ENCODE data around the gene ST6GALNAC1. TPM values are rescaled to one million over a fixed set of nuclear protein-coding genes. Genes with fewer than 3 reads are reported as not detected.

The ST6GALNAC1 gene
- total and polyA plus RNA-seq, 4 experiments from 2014 or later, result 12.7 to 45.8 (median 14.4) TPM

DNA sequence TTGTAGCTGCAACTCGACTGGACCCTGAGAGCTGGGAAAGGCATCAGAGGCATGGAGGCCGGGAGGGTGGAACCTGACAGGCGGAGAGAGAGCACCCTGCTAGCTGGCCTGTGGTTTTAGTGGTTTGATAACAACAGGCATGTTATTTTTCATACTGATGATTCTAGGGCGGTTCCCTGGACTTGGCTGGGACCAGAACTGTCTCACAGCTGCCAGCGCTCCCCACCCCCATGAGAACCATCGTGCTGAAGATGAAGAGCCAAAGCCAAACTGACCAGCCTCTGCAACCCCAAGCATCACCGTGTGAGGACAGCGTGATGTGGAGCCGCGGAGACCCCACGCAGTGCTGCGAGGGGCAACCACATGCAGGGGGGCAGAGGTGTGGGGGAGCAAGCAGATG, 38.7 kb upstream of the ST6GALNAC1 start:
- Histone ChIP-seq H3K27me3 (ENCODE audit: insufficient read depth, low read length) (no peaks in the 10 kb centered on the region), H3K9me3 (ENCODE audit: control insufficient read depth in 1 of 2, low read length in 2 of 2) (no peaks in the 10 kb centered on the region), H3K4me1 (ENCODE audit: insufficient read depth, low read length) (peaks cover 46% of the 10 kb centered on the region), H3K36me3 (ENCODE audit: insufficient read depth, low read length) (no peaks in the 10 kb centered on the region), H3K27ac (ENCODE audit: low read depth, low read length) (no peak overlapping the region), H3K4me3 (ENCODE audit: low read length in 2 of 2) (no peak overlapping the region)
- DNase-seq, result no peak
- H3K27me3 Mint-ChIP-seq, result peaks cover 0 to 3% of the 10 kb centered on the region in 2 donors
- intact Hi-C loops (cut with micrococcal nuclease), result loop anchor here (5.0 kb wide), 1 partner anchor 40 kb away; the partner anchor contains the start of gene ST6GALNAC1
- no peaks in the 10 kb centered on the region for H3K9me3 Mint-ChIP-seq
- ChIA-PET CTCF (ENCODE audit: partially characterized antibody) (interaction anchor here (1.0 to 5.2 kb wide), 31 partner anchors 9 to 229 kb away, joined by 3 to 78 read pairs (median 8); partner anchors contain the start of genes ST6GALNAC1 and UBE2O), POLR2A (ENCODE audit: partially characterized antibody) (interaction anchor here (0.9 to 2.5 kb wide), 10 partner anchors 10 to 159 kb away, joined by 3 to 25 read pairs (median 6); partner anchors contain the start of gene ST6GALNAC2)
- H3K36me3 Mint-ChIP-seq, result no peaks in the 10 kb centered on the region
- H3K4me1 Mint-ChIP-seq, result peaks cover 8 to 16% (median 14%) of the 10 kb centered on the region in 4 donors
- peak overlapping the region in 3 of 7 donors; percentile 79 to 90 (median 86) for H3K27ac Mint-ChIP-seq
- H3K4me3 Mint-ChIP-seq, result peak overlapping the region in 6 of 8 donors; percentile 8 to 68 (median 54)

DNA sequence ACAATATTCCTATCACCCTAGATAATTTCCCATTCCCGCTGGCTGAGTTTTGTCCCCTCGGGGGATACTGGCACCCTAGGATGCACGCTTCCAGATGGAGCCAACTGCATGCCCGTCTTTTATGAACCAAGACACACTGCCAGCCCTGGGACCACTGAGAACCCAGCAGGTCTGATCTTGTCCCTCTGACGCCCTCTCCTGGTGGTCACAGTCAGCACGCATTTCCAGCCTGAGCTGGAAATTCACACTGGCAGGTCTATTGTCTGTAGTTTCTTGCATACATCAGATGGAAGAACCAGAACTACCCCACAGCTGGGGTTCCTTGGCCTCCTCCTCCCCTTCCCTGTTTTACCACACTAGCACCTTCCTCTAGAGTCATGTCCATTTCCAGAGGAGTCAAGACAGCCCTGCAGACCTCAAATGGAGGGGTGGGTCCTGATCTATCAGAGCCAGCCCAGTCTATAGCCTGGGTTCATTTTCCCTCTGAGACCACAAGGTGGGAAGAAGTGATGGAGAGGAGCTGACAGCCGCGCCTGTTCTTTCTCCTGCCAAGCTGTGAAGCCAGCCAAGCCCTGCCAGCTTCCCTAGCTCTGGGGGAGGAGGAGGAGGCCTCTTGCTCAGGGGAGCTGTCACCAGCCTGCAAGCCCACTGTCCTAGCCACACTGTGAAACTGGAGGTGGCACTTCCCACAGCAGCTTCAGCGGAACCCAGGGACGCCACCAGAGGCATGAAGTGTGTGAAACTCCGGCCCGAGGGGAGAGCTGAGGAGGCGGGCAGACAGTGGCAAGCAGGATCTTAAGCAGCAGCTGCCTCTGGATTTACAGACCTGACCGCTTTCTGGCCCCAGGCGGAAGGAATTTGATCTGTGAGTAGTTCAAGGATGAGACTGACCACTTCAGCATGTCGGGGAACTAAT, 37.9 kb upstream of the ST6GALNAC1 start:
- Mint-ChIP-seq H3K9me3 (no peaks in the 10 kb centered on the region), H3K27me3 (peaks cover 0 to 3% of the 10 kb centered on the region in 2 donors), H3K27ac (peak overlapping the region in 6 of 7 donors; percentile 30 to 90 (median 74)), H3K36me3 (no peaks in the 10 kb centered on the region), H3K4me1 (peaks cover 8 to 16% (median 14%) of the 10 kb centered on the region in 4 donors), H3K4me3 (peak overlapping the region in 4 of 8 donors; percentile 1 to 37 (median 19))
- no peaks in the 10 kb centered on the region for H3K36me3 ChIP-seq (ENCODE audit: insufficient read depth, low read length)
- ChIA-PET CTCF (ENCODE audit: partially characterized antibody) (interaction anchor here (0.6 to 5.2 kb wide), 48 partner anchors 10 to 229 kb away, joined by 3 to 78 read pairs (median 5); partner anchors contain the start of genes MXRA7, ST6GALNAC1 and UBE2O), POLR2A (ENCODE audit: partially characterized antibody) (interaction anchor here (0.6 to 2.5 kb wide), 15 partner anchors 10 to 180 kb away, joined by 3 to 25 read pairs (median 4); partner anchors contain the start of genes RHBDF2 and ST6GALNAC2)
- no peaks in the 10 kb centered on the region for H3K9me3 ChIP-seq (ENCODE audit: control insufficient read depth in 1 of 2, low read length in 2 of 2)
- DNase-seq, result peak; percentile 67 to 75 (median 73)
- H3K4me3 ChIP-seq (ENCODE audit: low read length in 2 of 2), result no peak overlapping the region
- peaks cover 46% of the 10 kb centered on the region for H3K4me1 ChIP-seq (ENCODE audit: insufficient read depth, low read length)
- no peaks in the 10 kb centered on the region for H3K27me3 ChIP-seq (ENCODE audit: insufficient read depth, low read length)
- H3K27ac ChIP-seq (ENCODE audit: low read depth, low read length), result no peak overlapping the region
- intact Hi-C loops (cut with micrococcal nuclease), result loop anchor here (1.0 to 5.0 kb wide), 4 partner anchors 39 to 158 kb away; partner anchors contain the start of gene ST6GALNAC1

DNA sequence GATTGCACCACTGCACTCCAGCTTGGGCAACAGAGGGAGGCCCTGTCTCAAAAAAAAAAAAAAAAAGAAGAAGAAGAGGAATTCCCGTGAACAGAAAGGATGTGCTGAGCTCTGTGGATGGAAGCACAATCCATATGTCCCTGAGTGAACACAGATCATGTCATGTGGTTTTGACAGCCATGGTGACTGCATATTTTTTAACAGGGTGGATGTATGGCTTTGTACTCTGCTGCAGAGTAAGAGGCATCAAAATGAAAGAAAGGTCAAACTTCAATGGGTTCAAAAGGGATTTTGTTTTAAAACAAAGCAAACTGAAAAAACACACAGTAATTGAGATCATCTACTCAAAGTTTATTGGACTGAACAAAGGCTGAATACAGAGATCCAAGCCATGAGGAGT, 35.7 kb upstream of the ST6GALNAC1 start:
- peak overlapping the region in 4 of 7 donors; percentile 9 to 74 (median 44) for H3K27ac Mint-ChIP-seq
- Histone ChIP-seq H3K36me3 (ENCODE audit: insufficient read depth, low read length) (no peaks in the 10 kb centered on the region), H3K9me3 (ENCODE audit: control insufficient read depth in 1 of 2, low read length in 2 of 2) (no peaks in the 10 kb centered on the region), H3K4me1 (ENCODE audit: insufficient read depth, low read length) (peaks cover 46% of the 10 kb centered on the region), H3K27ac (ENCODE audit: low read depth, low read length) (no peak overlapping the region), H3K4me3 (ENCODE audit: low read length in 2 of 2) (no peak overlapping the region), H3K27me3 (ENCODE audit: insufficient read depth, low read length) (no peaks in the 10 kb centered on the region)
- no peaks in the 10 kb centered on the region for H3K27me3 Mint-ChIP-seq
- H3K4me3 Mint-ChIP-seq, result peak overlapping the region in 1 of 8 donors; percentile 28
- no peaks in the 10 kb centered on the region for H3K9me3 Mint-ChIP-seq
- no peak for DNase-seq
- no peaks in the 10 kb centered on the region for H3K36me3 Mint-ChIP-seq
- H3K4me1 Mint-ChIP-seq, result peaks cover 8 to 16% (median 14%) of the 10 kb centered on the region in 4 donors
- ChIA-PET CTCF (ENCODE audit: partially characterized antibody) (interaction anchor here (0.9 to 3.3 kb wide), 6 partner anchors 17 to 155 kb away, joined by 3 to 20 read pairs (median 8); no protein-coding TSS in a partner anchor), POLR2A (ENCODE audit: partially characterized antibody) (interaction anchor here (1.0 to 1.8 kb wide), 3 partner anchors 35 to 156 kb away, joined by 3 to 7 read pairs (median 3); partner anchors contain the start of gene ST6GALNAC1)
- intact Hi-C loops (cut with micrococcal nuclease), result loop anchor here (10.0 kb wide), 1 partner anchor 224 kb away; the partner anchor contains the start of gene UBE2O

DNA sequence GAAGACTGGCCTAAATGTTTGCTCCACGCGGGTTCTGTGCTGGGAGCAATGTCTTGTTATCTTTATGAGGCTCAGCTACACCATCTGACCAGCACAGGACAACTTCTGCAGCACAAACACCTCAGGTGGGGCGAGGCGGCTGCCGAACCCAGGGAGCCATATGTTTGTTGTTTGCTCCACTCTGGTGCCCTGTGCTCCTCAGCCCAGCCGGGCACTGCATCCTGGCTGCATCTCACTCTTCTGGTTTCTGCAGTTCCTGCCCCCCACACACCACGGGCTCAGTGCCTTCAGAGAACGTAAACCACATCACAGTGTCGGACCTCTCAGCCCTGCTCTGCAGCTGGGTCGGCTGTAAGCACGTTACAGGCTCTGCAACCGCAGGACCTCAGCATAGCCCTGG, 34.8 kb upstream of the ST6GALNAC1 start:
- no peaks in the 10 kb centered on the region for H3K36me3 ChIP-seq (ENCODE audit: insufficient read depth, low read length)
- H3K4me1 Mint-ChIP-seq, result peaks cover 8 to 16% (median 14%) of the 10 kb centered on the region in 4 donors
- H3K27ac Mint-ChIP-seq, result no peak overlapping the region
- no peak overlapping the region for H3K27ac ChIP-seq (ENCODE audit: low read depth, low read length)
- intact Hi-C loops (cut with micrococcal nuclease), result loop anchor here (10.0 kb wide), 1 partner anchor 224 kb away; the partner anchor contains the start of gene UBE2O
- ChIA-PET POLR2A (ENCODE audit: partially characterized antibody) (interaction anchor here (0.8 to 1.8 kb wide), 8 partner anchors 18 to 158 kb away, joined by 3 to 7 read pairs (median 3); partner anchors contain the start of gene ST6GALNAC1), CTCF (ENCODE audit: partially characterized antibody) (interaction anchor here (1.2 to 3.3 kb wide), 5 partner anchors 35 to 155 kb away, joined by 4 to 20 read pairs (median 10); partner anchors contain the start of gene ST6GALNAC1)
- H3K4me1 ChIP-seq (ENCODE audit: insufficient read depth, low read length), result peaks cover 49% of the 10 kb centered on the region
- H3K27me3 Mint-ChIP-seq, result no peaks in the 10 kb centered on the region
- H3K9me3 Mint-ChIP-seq, result no peaks in the 10 kb centered on the region
- H3K4me3 ChIP-seq (ENCODE audit: low read length in 2 of 2), result peak overlapping the region in 1 of 2 donors; percentile 17
- H3K4me3 Mint-ChIP-seq, result no peak overlapping the region
- H3K27me3 ChIP-seq (ENCODE audit: insufficient read depth, low read length), result no peaks in the 10 kb centered on the region
- peak in 3 of 5 donors; percentile 26 to 42 (median 31) for DNase-seq
- no peaks in the 10 kb centered on the region for H3K9me3 ChIP-seq (ENCODE audit: control insufficient read depth in 1 of 2, low read length in 2 of 2)
- no peaks in the 10 kb centered on the region for H3K36me3 Mint-ChIP-seq

DNA sequence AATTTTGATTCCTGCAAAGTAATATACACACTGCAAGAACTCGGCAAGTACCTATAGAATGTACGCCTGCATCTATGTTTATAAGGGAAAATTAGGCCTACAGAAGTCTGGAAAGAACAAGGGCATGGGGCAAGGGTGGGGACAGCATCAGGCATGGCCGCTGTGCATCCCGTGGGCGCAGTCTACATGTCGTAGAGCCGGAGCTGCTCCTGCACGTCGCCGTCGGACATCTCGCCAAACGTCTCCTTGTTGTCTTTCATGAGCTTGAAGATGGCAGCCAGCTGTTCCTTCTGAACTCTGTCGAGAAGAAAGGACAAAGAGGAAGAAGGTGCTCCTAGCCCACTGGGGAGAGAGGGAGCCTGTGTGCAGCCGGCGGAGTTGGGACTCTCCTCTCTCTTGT, 33.8 kb upstream of the ST6GALNAC1 start:
- Histone ChIP-seq H3K27me3 (ENCODE audit: insufficient read depth, low read length) (no peaks in the 10 kb centered on the region), H3K27ac (ENCODE audit: low read depth, low read length) (no peak overlapping the region), H3K9me3 (ENCODE audit: control insufficient read depth in 1 of 2, low read length in 2 of 2) (no peaks in the 10 kb centered on the region), H3K36me3 (ENCODE audit: insufficient read depth, low read length) (no peaks in the 10 kb centered on the region), H3K4me3 (ENCODE audit: low read length in 2 of 2) (no peak overlapping the region), H3K4me1 (ENCODE audit: insufficient read depth, low read length) (peaks cover 51% of the 10 kb centered on the region)
- Mint-ChIP-seq H3K4me1 (peaks cover 11 to 20% (median 17%) of the 10 kb centered on the region in 4 donors), H3K36me3 (no peaks in the 10 kb centered on the region), H3K27me3 (no peaks in the 10 kb centered on the region), H3K4me3 (no peak overlapping the region), H3K27ac (no peak overlapping the region), H3K9me3 (no peaks in the 10 kb centered on the region)
- DNase-seq, result no peak
- intact Hi-C loops (cut with micrococcal nuclease), result loop anchor here (10.0 kb wide), 1 partner anchor 223 kb away; the partner anchor contains the start of gene UBE2O
- ChIA-PET POLR2A (ENCODE audit: partially characterized antibody) (interaction anchor here (0.8 to 1.8 kb wide), 5 partner anchors 17 to 157 kb away, joined by 3 to 7 read pairs (median 4); no protein-coding TSS in a partner anchor), CTCF (ENCODE audit: partially characterized antibody) (interaction anchor here (0.7 to 3.3 kb wide), 8 partner anchors 10 to 154 kb away, joined by 3 to 20 read pairs (median 5); partner anchors contain the start of gene ST6GALNAC1)

DNA sequence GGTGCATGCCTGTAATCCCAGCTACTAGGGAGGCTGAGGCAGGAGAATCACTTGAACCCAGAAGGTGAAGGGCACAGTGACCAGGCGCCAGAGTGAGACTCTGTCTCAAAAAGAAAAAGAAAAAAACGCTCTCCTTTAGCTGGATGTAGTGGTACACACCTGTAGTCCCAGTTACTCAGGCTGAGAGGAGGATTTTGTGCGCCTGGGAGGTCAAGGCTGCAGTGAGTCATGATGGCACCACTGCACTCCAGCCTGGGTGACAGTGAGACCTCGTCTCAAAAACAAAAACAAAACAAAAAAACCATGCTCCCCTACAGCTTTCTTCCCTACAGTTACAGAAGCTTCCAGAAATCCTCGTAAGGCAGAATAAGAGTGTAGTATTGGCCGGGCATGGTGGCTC, 33.1 kb upstream of the ST6GALNAC1 start:
- CTCF ChIA-PET (ENCODE audit: partially characterized antibody), result interaction anchor here (1.3 to 3.3 kb wide), 4 partner anchors 11 to 119 kb away, joined by 3 to 17 read pairs (median 4); no protein-coding TSS in a partner anchor
- H3K27me3 ChIP-seq (ENCODE audit: insufficient read depth, low read length), result no peaks in the 10 kb centered on the region
- no peaks in the 10 kb centered on the region for H3K9me3 Mint-ChIP-seq

More for the DNA sequence above, 33.1 kb upstream of the ST6GALNAC1 start:
- H3K36me3 Mint-ChIP-seq, result peaks cover 0 to 4% of the 10 kb centered on the region in 2 donors
- no peak for DNase-seq
- peaks cover 47% of the 10 kb centered on the region for H3K4me1 ChIP-seq (ENCODE audit: insufficient read depth, low read length)
- H3K4me1 Mint-ChIP-seq, result peaks cover 12 to 21% (median 19%) of the 10 kb centered on the region in 4 donors
- H3K4me3 Mint-ChIP-seq, result no peak overlapping the region
- H3K9me3 ChIP-seq (ENCODE audit: control insufficient read depth in 1 of 2, low read length in 2 of 2), result no peaks in the 10 kb centered on the region
- intact Hi-C loops (cut with micrococcal nuclease), result loop anchor here (10.0 kb wide), 1 partner anchor 222 kb away; the partner anchor contains the start of gene UBE2O
- H3K36me3 ChIP-seq (ENCODE audit: insufficient read depth, low read length), result no peaks in the 10 kb centered on the region
- no peak overlapping the region for H3K4me3 ChIP-seq (ENCODE audit: low read length in 2 of 2)
- H3K27me3 Mint-ChIP-seq, result no peaks in the 10 kb centered on the region
- no peak overlapping the region for H3K27ac Mint-ChIP-seq
- POLR2A ChIA-PET (ENCODE audit: partially characterized antibody), result interaction anchor here (1.5 kb wide), 1 partner anchor 33 kb away, joined by 3 read pairs; the partner anchor contains the start of gene ST6GALNAC1
- no peak overlapping the region for H3K27ac ChIP-seq (ENCODE audit: low read depth, low read length)
